Left lung (tissue), 10 donors: ENCODE results near the gene DNMT3A. TPM values are rescaled to one million over a fixed set of nuclear protein-coding genes. Genes with fewer than 3 reads are reported as not detected.

Experiments
- ATAC-seq: fragments of 200-7000 bp; cut with Tn5 transposase; one replicate; pipeline ENCODE4 v1.9.1; 2020; ENCODE audit warnings: moderate library complexity
- DNase-seq, 4 donors: peaks; one replicate each; pipeline ENCODE4 v3.0.0-alpha.2; 2013 to 2020
- H3K27ac ChIP-seq, 2 donors: fragments of 200-600 bp; sonication (generic) in 1 of 2; one replicate each; pipeline versions ENCODE4 v1.5.0 to v1.8.0; 2020 to 2021
- H3K27me3 ChIP-seq, 2 donors: fragments of 200-600 bp; sonication (generic) in 1 of 2; one replicate each; pipeline versions ENCODE4 v1.5.0 to v1.8.0; 2020 to 2021
- H3K36me3 ChIP-seq, 2 donors: fragments of 200-600 bp; sonication (generic) in 1 of 2; one replicate each; pipeline versions ENCODE4 v1.5.0 to v1.8.0; 2020 to 2021
- H3K4me1 ChIP-seq, 2 donors: fragments of 200-600 bp; one replicate each; pipeline ENCODE4 v1.8.0; 2021
- H3K4me3 ChIP-seq, 2 donors: fragments of 200-600 bp; sonication (generic) in 1 of 2; one replicate each; pipeline versions ENCODE4 v1.5.0 to v1.8.0; 2020 to 2021; ENCODE audit warnings: mild to moderate bottlenecking in 1 of 2
- H3K9me3 ChIP-seq, 2 donors: fragments of 200-600 bp; sonication (generic) in 1 of 2; one replicate each; pipeline versions ENCODE4 v1.5.0 to v1.8.0; 2020 to 2021
- CTCF ChIP-seq, 2 donors: fragments of 200-600 bp; sonication (generic) in 1 of 2; IDR thresholded peaks; one replicate each; pipeline versions ENCODE4 v1.5.0 to v1.8.0; 2021; ENCODE audit warnings: antibody characterized with exemption in 2 of 2
- intact Hi-C, 2 donors: fragments of 100-400 bp; cut with DNase I; formaldehyde crosslinking; loops; one replicate each; pipeline versions ENCODE4 v1.11.2 to v1.14.2; 2022
- polyA plus RNA-seq, 6 donors: library from polyadenylated mRNA; unstranded; fragments of 120-200 nt; gene quantifications; one replicate each; pipeline ENCODE4 v1.2.1, GENCODE V29; 2013; ENCODE audit not compliant: insufficient read length in 6 of 6
- total RNA-seq, 2 donors: library from RNA; stranded (reverse); fragmentation: NEBNext Ultra II Directional; extraction: Animal tissue kit (Norgen Biotek cat#: 25700); gene quantifications; one replicate each; pipeline ENCODE4 v1.2.1, GENCODE V29; 2021
- donor health status: DM: no; HTN: yes; CAD: no.
- donor health status: DM: no; HTN: no; CAD: no.

The DNMT3A gene
- total and polyA plus RNA-seq, 8 donors = 37.5 to 123 (median 100) TPM

- ATAC-seq = no peak
- no peak for TF ChIP-seq CTCF (IDR thresholded peaks at IDR 0.05)
- no peak overlapping the region for H3K4me3 ChIP-seq
- H3K36me3 ChIP-seq = peaks cover 0 to 11% of the 10 kb centered on the region in 2 donors
- H3K4me1 ChIP-seq = peaks cover 21 to 51% of the 10 kb centered on the region in 2 donors
- DNase-seq = no peak
- no peaks in the 10 kb centered on the region for H3K27me3 ChIP-seq
- H3K9me3 ChIP-seq = no peaks in the 10 kb centered on the region
- intact Hi-C loops = no loop called here
- H3K27ac ChIP-seq = peak overlapping the region; percentile 44 to 78
Observed at GRCh38 chr2:25280051-25280687, 61.6 kb downstream of the DNMT3A start.

- DNase-seq (peak in 3 of 4 donors; percentile 47 to 86 (median 86)), ATAC-seq (peak; percentile 60)
- intact Hi-C loops = no loop called here
- no peak for TF ChIP-seq CTCF (IDR thresholded peaks at IDR 0.05)
- H3K4me1 ChIP-seq = peaks cover 22 to 59% of the 10 kb centered on the region in 2 donors
- peak overlapping the region; percentile 44 to 78 for H3K27ac ChIP-seq
- H3K4me3 ChIP-seq = no peak overlapping the region
- no peaks in the 10 kb centered on the region for H3K27me3 ChIP-seq
- H3K36me3 ChIP-seq = peaks cover 0 to 11% of the 10 kb centered on the region in 2 donors
- no peaks in the 10 kb centered on the region for H3K9me3 ChIP-seq
Observed at GRCh38 chr2:25279091-25279651, 62.6 kb downstream of the DNMT3A start.

GRCh38 chr2:25276569-25277465 lies 64.9 kb downstream of the DNMT3A start:
- ATAC-seq = peak; percentile 51
- peak in 3 of 4 donors; percentile 64 to 94 (median 73) for DNase-seq
- H3K4me3 ChIP-seq = peak overlapping the region in 1 of 2 donors; percentile 39
- H3K36me3 ChIP-seq = peaks cover 0 to 4% of the 10 kb centered on the region in 2 donors
- H3K9me3 ChIP-seq = no peaks in the 10 kb centered on the region
- H3K27ac ChIP-seq = peak overlapping the region; percentile 77 to 83
- intact Hi-C loops = no loop called here
- TF ChIP-seq CTCF (IDR thresholded peaks at IDR 0.05) = peak; percentile 58 to 80
- no peaks in the 10 kb centered on the region for H3K27me3 ChIP-seq
- H3K4me1 ChIP-seq = peaks cover 30 to 71% of the 10 kb centered on the region in 2 donors

- ATAC-seq = no peak
- peaks cover 30 to 70% of the 10 kb centered on the region in 2 donors for H3K4me1 ChIP-seq
Observed at GRCh38 chr2:25275575-25275965, 66.2 kb downstream of the DNMT3A start.

More at GRCh38 chr2:25275575-25275965, 66.2 kb downstream of the DNMT3A start:
- H3K27me3 ChIP-seq = no peaks in the 10 kb centered on the region
- no peaks in the 10 kb centered on the region for H3K9me3 ChIP-seq
- no peak for TF ChIP-seq CTCF (IDR thresholded peaks at IDR 0.05)
- peak overlapping the region; percentile 65 to 77 for H3K27ac ChIP-seq
- H3K4me3 ChIP-seq = no peak overlapping the region
- DNase-seq = no peak
- peaks cover 0 to 12% of the 10 kb centered on the region in 2 donors for H3K36me3 ChIP-seq
- intact Hi-C loops = no loop called here
